ENCODE data around the gene TBC1D10B.

TBC1D10B gene

GRCh38 chr16:30369938-30370455 lies 297 bp downstream of the TBC1D10B start:
- TF ChIP-seq CTCF (IDR thresholded peaks at IDR 0.05; ENCODE audit: insufficient read depth, low read depth, low read length, missing control alignments) = no peak
- H3K4me3 ChIP-seq (ENCODE audit: low read length) = peak overlapping the region; percentile 51
- DNase-seq (ENCODE audit: low read depth) = no peak

DNA sequence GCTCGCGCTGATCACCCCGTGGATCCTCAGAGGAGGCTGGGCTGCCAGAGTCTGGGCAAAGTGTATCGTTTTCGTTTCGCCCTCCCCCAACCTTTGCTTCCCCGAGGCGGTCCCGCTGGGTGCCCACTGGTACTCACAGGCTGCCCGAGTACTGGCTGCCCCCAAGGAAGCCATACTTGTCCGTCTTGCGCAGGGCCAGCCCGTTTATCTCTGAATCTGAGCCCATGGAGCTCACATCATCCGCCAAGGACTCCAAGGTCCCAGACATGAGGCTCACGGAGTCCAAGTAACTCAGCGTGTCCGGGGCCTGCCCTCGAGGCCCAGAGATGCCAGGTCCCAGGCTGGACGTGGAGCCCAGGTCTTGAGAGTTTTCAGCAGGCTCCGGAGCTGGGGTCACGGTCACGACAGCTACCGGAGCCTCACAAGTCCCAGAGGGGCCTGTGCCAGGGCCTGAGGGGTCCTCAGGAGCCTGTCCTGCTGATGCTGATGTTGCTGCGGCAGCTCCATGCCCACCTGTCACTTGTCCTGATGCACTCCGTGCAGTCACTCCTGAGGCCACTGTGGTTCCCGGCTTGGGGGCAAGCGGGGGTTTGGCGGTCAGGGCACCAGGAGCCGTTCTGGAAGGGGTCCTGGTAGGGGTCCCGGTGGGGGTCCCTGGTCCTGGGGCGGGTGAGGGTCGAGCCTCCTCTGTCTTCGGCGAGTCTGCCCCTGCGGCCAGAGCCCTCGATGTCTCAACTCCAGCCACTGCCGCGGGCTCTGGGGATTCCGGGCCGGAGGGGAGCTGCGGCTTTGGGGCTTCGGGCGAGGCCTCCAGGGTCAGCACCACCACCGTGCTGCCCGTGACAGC lies 980 bp downstream of the TBC1D10B start:
- DNase-seq (ENCODE audit: low read depth) = no peak
- no peak for TF ChIP-seq CTCF (IDR thresholded peaks at IDR 0.05; ENCODE audit: insufficient read depth, low read depth, low read length, missing control alignments)
- H3K4me3 ChIP-seq (ENCODE audit: low read length) = peak overlapping the region; percentile 51

DNA sequence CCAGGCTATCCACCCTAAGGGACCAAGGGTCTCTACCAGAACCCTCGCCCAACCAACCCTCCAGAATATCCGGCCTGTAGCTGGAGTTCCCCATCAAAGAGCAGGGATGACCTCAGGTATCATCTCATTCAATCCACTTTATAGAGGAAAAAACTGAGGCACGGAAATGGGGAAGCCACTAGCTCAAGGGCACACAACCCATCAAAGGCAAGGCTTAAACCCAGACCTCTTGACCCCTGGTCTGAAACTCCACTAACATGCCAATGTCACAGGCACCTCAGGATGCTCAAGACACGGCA lies 1.6 kb downstream of the TBC1D10B start:
- peak overlapping the region; percentile 51 for H3K4me3 ChIP-seq (ENCODE audit: low read length)
- TF ChIP-seq CTCF (IDR thresholded peaks at IDR 0.05; ENCODE audit: insufficient read depth, low read depth, low read length, missing control alignments) = no peak
- no peak for DNase-seq (ENCODE audit: low read depth)

- peak; percentile 71 for DNase-seq (ENCODE audit: low read depth)
- TF ChIP-seq CTCF (IDR thresholded peaks at IDR 0.05; ENCODE audit: insufficient read depth, low read depth, low read length, missing control alignments) = no peak
- peak overlapping the region; percentile 51 for H3K4me3 ChIP-seq (ENCODE audit: low read length)
These were observed 2.0 kb downstream of the TBC1D10B start for GRCh38 chr16:30368122-30368791.

GRCh38 chr16:30367349-30368009 lies 2.8 kb downstream of the TBC1D10B start:
- peak overlapping the region; percentile 51 for H3K4me3 ChIP-seq (ENCODE audit: low read length)
- no peak for DNase-seq (ENCODE audit: low read depth)
- TF ChIP-seq CTCF (IDR thresholded peaks at IDR 0.05; ENCODE audit: insufficient read depth, low read depth, low read length, missing control alignments) = no peak

- TF ChIP-seq CTCF (IDR thresholded peaks at IDR 0.05; ENCODE audit: insufficient read depth, low read depth, low read length, missing control alignments) = no peak
- H3K4me3 ChIP-seq (ENCODE audit: low read length) = no peak overlapping the region
- peak; percentile 69 for DNase-seq (ENCODE audit: low read depth)
These were observed 3.8 kb downstream of the TBC1D10B start for GRCh38 chr16:30366511-30366910.

Measured in epithelial cell of esophagus (primary cell).